ENCODE data around the gene GLRX3. TPM values are rescaled to one million over a fixed set of nuclear protein-coding genes. Genes with fewer than 3 reads are reported as not detected.
"Not testable (repeated sequence)": the region's sequence is repeated elsewhere in the genome, so short reads cannot be mapped to it uniquely, and the experiment has no call there.

The GLRX3 gene
- 100 to 1,000 TPM; 112 to 113 TPM for total RNA-seq

- H3K27ac Mint-ChIP-seq, result peak within 1 kb of the TSS; percentile 83
- intact Hi-C loops (cut with micrococcal nuclease), result loop anchor here (1.0 kb wide), 3 partner anchors 9 to 669 kb away; partner anchors contain the start of genes C10orf143 and MGMT
Measured at GRCh38 chr10:130136226-130137089, at the start of gene GLRX3. TSS of gene GLRX3 (plus strand) at chr10:130136391. CDS start at chr10:130136421, 30 bp downstream.

GRCh38 chr10:130090565-130090964 is 45.6 kb upstream of the GLRX3 start:
- H3K4me1 Mint-ChIP-seq (ENCODE audit: low read depth); intact Hi-C loops (cut with micrococcal nuclease); DNase-seq; H3K27me3 Mint-ChIP-seq; H3K27ac Mint-ChIP-seq; CTCF ChIA-PET; H3K4me3 Mint-ChIP-seq; POLR2A ChIA-PET: not testable (repeated sequence)
- peaks cover 49% of the 10 kb centered on the region for H3K36me3 Mint-ChIP-seq
- H3K9me3 Mint-ChIP-seq, result peaks cover 18% of the 10 kb centered on the region

More at GRCh38 chr10:130136226-130137089, at the start of gene GLRX3:
- DNase-seq, result peak; percentile 90
- ChIA-PET POLR2A (interaction anchor here (1.0 to 3.3 kb wide), 4 partner anchors 8 to 29 kb away, joined by 4 to 70 read pairs (median 8); partner anchors contain the start of gene C10orf143), CTCF (interaction anchor here (0.8 to 4.7 kb wide), 4 partner anchors 9 to 168 kb away, joined by 4 to 59 read pairs (median 8); partner anchors contain the start of gene C10orf143)
- Mint-ChIP-seq H3K27me3 (peaks cover 2% of the 10 kb centered on the region), H3K36me3 (peaks cover 4% of the 10 kb centered on the region), H3K4me1 (ENCODE audit: low read depth) (peaks cover 42% of the 10 kb centered on the region), H3K9me3 (no peaks in the 10 kb centered on the region), H3K4me3 (peak within 1 kb of the TSS; percentile 88)

GRCh38 chr10:130099344-130099743 is 36.8 kb upstream of the GLRX3 start:
- H3K27ac Mint-ChIP-seq, result no peak overlapping the region
- no peak overlapping the region for H3K4me3 Mint-ChIP-seq
- peaks cover 7% of the 10 kb centered on the region for H3K9me3 Mint-ChIP-seq
- H3K27me3 Mint-ChIP-seq, result no peaks in the 10 kb centered on the region
- intact Hi-C loops (cut with micrococcal nuclease), result no loop called here
- peaks cover 35% of the 10 kb centered on the region for H3K36me3 Mint-ChIP-seq
- DNase-seq, result no peak
- POLR2A ChIA-PET, result no interaction called here
- CTCF ChIA-PET, result no interaction called here
- no peaks in the 10 kb centered on the region for H3K4me1 Mint-ChIP-seq (ENCODE audit: low read depth)

- H3K4me1 Mint-ChIP-seq (ENCODE audit: low read depth), result peaks cover 32% of the 10 kb centered on the region
- no peaks in the 10 kb centered on the region for H3K9me3 Mint-ChIP-seq
- H3K4me3 Mint-ChIP-seq, result no peak overlapping the region
- ChIA-PET CTCF (interaction anchor here (2.7 kb wide), 1 partner anchor 22 kb away, joined by 15 read pairs; no protein-coding TSS in a partner anchor), POLR2A (no interaction called here)
- no peaks in the 10 kb centered on the region for H3K27me3 Mint-ChIP-seq
- peaks cover 10% of the 10 kb centered on the region for H3K36me3 Mint-ChIP-seq
- H3K27ac Mint-ChIP-seq, result no peak overlapping the region
- DNase-seq, result no peak
- intact Hi-C loops (cut with micrococcal nuclease), result no loop called here
Measured at GRCh38 chr10:130105724-130106123, 30.5 kb upstream of the GLRX3 start.

GRCh38 chr10:130108146-130108545 is 28.0 kb upstream of the GLRX3 start:
- Mint-ChIP-seq H3K4me1 (ENCODE audit: low read depth) (peaks cover 45% of the 10 kb centered on the region), H3K36me3 (peaks cover 12% of the 10 kb centered on the region), H3K4me3 (peak overlapping the region; percentile 68), H3K27ac (peak overlapping the region; percentile 84)
- intact Hi-C loops (cut with micrococcal nuclease); H3K27me3 Mint-ChIP-seq; H3K9me3 Mint-ChIP-seq: not testable (repeated sequence)
- CTCF ChIA-PET, result interaction anchor here (0.7 to 4.1 kb wide), 4 partner anchors 19 to 69 kb away, joined by 3 to 50 read pairs (median 10); no protein-coding TSS in a partner anchor
- peak; percentile 55 for DNase-seq
- POLR2A ChIA-PET, result interaction anchor here (2.3 kb wide), 1 partner anchor 30 kb away, joined by 12 read pairs; no protein-coding TSS in a partner anchor

- intact Hi-C loops (cut with micrococcal nuclease), result loop anchor here (1.0 kb wide), 1 partner anchor 18 kb away; no protein-coding TSS in a partner anchor
- peak overlapping the region; percentile 88 for H3K4me3 Mint-ChIP-seq
- no peaks in the 10 kb centered on the region for H3K9me3 Mint-ChIP-seq
- POLR2A ChIA-PET, result interaction anchor here (1.0 to 3.1 kb wide), 7 partner anchors 18 to 642 kb away, joined by 3 to 70 read pairs (median 13); partner anchors contain the start of genes GLRX3 and MGMT
- CTCF ChIA-PET, result interaction anchor here (0.7 to 4.1 kb wide), 12 partner anchors 18 to 642 kb away, joined by 3 to 59 read pairs (median 6); partner anchors contain the start of genes GLRX3 and MGMT
- peak; percentile 65 for DNase-seq
- peak overlapping the region; percentile 84 for H3K27ac Mint-ChIP-seq
- H3K27me3 Mint-ChIP-seq, result no peaks in the 10 kb centered on the region
- H3K36me3 Mint-ChIP-seq, result peaks cover 8% of the 10 kb centered on the region
- peaks cover 46% of the 10 kb centered on the region for H3K4me1 Mint-ChIP-seq (ENCODE audit: low read depth)
Measured at GRCh38 chr10:130108934-130109604, 27.1 kb upstream of the GLRX3 start.

GRCh38 chr10:130109796-130110245 is 26.4 kb upstream of the GLRX3 start:
- peaks cover 5% of the 10 kb centered on the region for H3K36me3 Mint-ChIP-seq
- no peaks in the 10 kb centered on the region for H3K27me3 Mint-ChIP-seq
- intact Hi-C loops (cut with micrococcal nuclease), result loop anchor here (1.0 to 10.0 kb wide), 6 partner anchors 17 to 1795 kb away; partner anchors contain the start of genes EBF3, GLRX3, MGMT and PPP2R2D
- DNase-seq, result peak; percentile 71
- CTCF ChIA-PET, result interaction anchor here (0.7 to 4.1 kb wide), 13 partner anchors 14 to 643 kb away, joined by 3 to 59 read pairs (median 6); partner anchors contain the start of genes GLRX3 and MGMT
- H3K4me1 Mint-ChIP-seq (ENCODE audit: low read depth), result peaks cover 46% of the 10 kb centered on the region
- POLR2A ChIA-PET, result interaction anchor here (0.6 to 3.1 kb wide), 9 partner anchors 18 to 643 kb away, joined by 3 to 70 read pairs (median 9); partner anchors contain the start of genes GLRX3 and MGMT
- H3K9me3 Mint-ChIP-seq, result no peaks in the 10 kb centered on the region
- peak overlapping the region; percentile 88 for H3K4me3 Mint-ChIP-seq
- peak overlapping the region; percentile 99 for H3K27ac Mint-ChIP-seq

- peaks cover 46% of the 10 kb centered on the region for H3K4me1 Mint-ChIP-seq (ENCODE audit: low read depth)
Measured at GRCh38 chr10:130110246-130111112, 25.7 kb upstream of the GLRX3 start, which contains the start of gene C10orf143. TSS of gene C10orf143 (minus strand) at chr10:130110830. CDS start at chr10:130110772, 58 bp downstream.

GRCh38 chr10:130111113-130111851 is 24.9 kb upstream of the GLRX3 start:
- Mint-ChIP-seq H3K9me3 (peaks cover 2% of the 10 kb centered on the region), H3K36me3 (peaks cover 4% of the 10 kb centered on the region), H3K4me3 (peak overlapping the region; percentile 88), H3K27ac (peak overlapping the region; percentile 99), H3K27me3 (no peaks in the 10 kb centered on the region), H3K4me1 (ENCODE audit: low read depth) (peaks cover 42% of the 10 kb centered on the region)
- intact Hi-C loops (cut with micrococcal nuclease), result loop anchor here (5.0 to 10.0 kb wide), 2 partner anchors 149 to 1794 kb away; partner anchors contain the start of genes EBF3 and PPP2R2D
- ChIA-PET POLR2A (interaction anchor here (1.0 to 3.1 kb wide), 8 partner anchors 10 to 644 kb away, joined by 3 to 70 read pairs (median 11); partner anchors contain the start of genes GLRX3 and MGMT), CTCF (interaction anchor here (0.5 to 4.1 kb wide), 8 partner anchors 11 to 140 kb away, joined by 3 to 59 read pairs (median 6); partner anchors contain the start of gene GLRX3)
- DNase-seq, result peak; percentile 96

More at GRCh38 chr10:130110246-130111112, 25.7 kb upstream of the GLRX3 start, which contains the start of gene C10orf143:
- no peaks in the 10 kb centered on the region for H3K27me3 Mint-ChIP-seq
- POLR2A ChIA-PET, result interaction anchor here (0.6 to 3.1 kb wide), 12 partner anchors 11 to 643 kb away, joined by 3 to 70 read pairs (median 6); partner anchors contain the start of genes GLRX3 and MGMT
- H3K27ac Mint-ChIP-seq, result peak within 1 kb of the TSS; percentile 99
- DNase-seq, result peak; percentile 98
- peaks cover 5% of the 10 kb centered on the region for H3K36me3 Mint-ChIP-seq
- no peaks in the 10 kb centered on the region for H3K9me3 Mint-ChIP-seq
- intact Hi-C loops (cut with micrococcal nuclease), result loop anchor here (1.0 to 10.0 kb wide), 5 partner anchors 26 to 1794 kb away; partner anchors contain the start of genes EBF3, GLRX3, MGMT and PPP2R2D
- H3K4me3 Mint-ChIP-seq, result peak within 1 kb of the TSS; percentile 88
- CTCF ChIA-PET, result interaction anchor here (0.7 to 4.1 kb wide), 13 partner anchors 11 to 643 kb away, joined by 3 to 59 read pairs (median 7); partner anchors contain the start of genes GLRX3 and MGMT
